SJSA1 (cell line): Measurements from ENCODE around the gene ASGR2. TPM values are rescaled to one million over a fixed set of nuclear protein-coding genes. Genes with fewer than 3 reads are reported as not detected.

Source experiments
- total RNA-seq: library from RNA; depleted of rRNA; stranded (reverse); fragments of >200 nt; shearing (Covaris generic); gene quantifications from 2 replicates; pipeline ENCODE4 v1.2.3, GENCODE V29; 2014; rRNA removed

Gene ASGR2
- total RNA-seq, 1 experiment from 2014 or later = not detected

Other genes with a start within 250 kb of the ASGR2 start
- gene ALOX12, start 118.8 kb downstream of the ASGR2 start, total RNA-seq = not detected in 2 replicates
- gene RNASEK, start 102.2 kb downstream of the ASGR2 start, total RNA-seq = 104 and 146 TPM in 2 replicates
- not detected in 2 replicates for gene BCL6B, start 91.8 kb downstream of the ASGR2 start, total RNA-seq
- gene SLC16A13, start 78.8 kb downstream of the ASGR2 start, total RNA-seq = not detected in 2 replicates
- not detected in 2 replicates for gene SLC16A11, start 70.7 kb downstream of the ASGR2 start, total RNA-seq
- gene CLEC10A, start 34.6 kb downstream of the ASGR2 start, total RNA-seq = not detected in 2 replicates
- gene ASGR1, start 64.5 kb upstream of the ASGR2 start, total RNA-seq = 0.16 TPM in 1 of 2 replicates, not detected in the other
- 8.9 and 9.3 TPM in 2 replicates for gene DLG4, start 105.0 kb upstream of the ASGR2 start, total RNA-seq
- gene ACADVL, start 105.1 kb upstream of the ASGR2 start, total RNA-seq = 205 and 227 TPM in 2 replicates
- 30.6 and 45.3 TPM in 2 replicates for gene DVL2, start 119.7 kb upstream of the ASGR2 start, total RNA-seq
- 27.5 and 30.3 TPM in 2 replicates for gene PHF23, start 124.6 kb upstream of the ASGR2 start, total RNA-seq
- gene GABARAP, start 127.6 kb upstream of the ASGR2 start, total RNA-seq = 139 and 146 TPM in 2 replicates
- 15.5 and 21.8 TPM in 2 replicates for gene CTDNEP1, start 136.9 kb upstream of the ASGR2 start, total RNA-seq
- gene ELP5, start 137.4 kb upstream of the ASGR2 start, total RNA-seq = 37.2 and 52.4 TPM in 2 replicates
- gene CLDN7, start 147.7 kb upstream of the ASGR2 start, total RNA-seq = not detected in 2 replicates
- gene SLC2A4, start 166.9 kb upstream of the ASGR2 start, total RNA-seq = 0.32 TPM in 1 of 2 replicates, not detected in the other
- gene YBX2, start 179.8 kb upstream of the ASGR2 start, total RNA-seq = not detected in 2 replicates
- gene EIF5A, start 192.8 kb upstream of the ASGR2 start, total RNA-seq = 342 and 632 TPM in 2 replicates
- gene GPS2, start 200.5 kb upstream of the ASGR2 start, total RNA-seq = 86.3 and 112 TPM in 2 replicates
- 8.1 and 13.8 TPM in 2 replicates for gene NEURL4, start 214.5 kb upstream of the ASGR2 start, total RNA-seq
- not detected in 2 replicates for gene ACAP1, start 221.7 kb upstream of the ASGR2 start, total RNA-seq
- 5.4 and 7.0 TPM in 2 replicates for gene KCTD11, start 237.3 kb upstream of the ASGR2 start, total RNA-seq
- gene TMEM95, start 240.3 kb upstream of the ASGR2 start, total RNA-seq = not detected in 2 replicates